HEK293 (cell line): ENCODE results near the gene CNIH1.

Experiments
- CTCF ChIP-seq: fragments of 450-650 bp; formaldehyde crosslinking; IDR thresholded peaks from 2 replicates; pipeline ENCODE4 v1.5.1; 2016; ENCODE audit warnings: missing biosample characterization, missing genetic modification characterization
- ZNF146 ChIP-seq: fragments of 450-650 bp; formaldehyde crosslinking; IDR thresholded peaks from 2 replicates; pipeline ENCODE4 v1.5.1; 2016; ENCODE audit warnings: missing biosample characterization, missing genetic modification characterization
- ZNF18 ChIP-seq: fragments of 450-650 bp; formaldehyde crosslinking; IDR thresholded peaks from 2 replicates; pipeline ENCODE4 v1.5.1; 2016; ENCODE audit warnings: missing biosample characterization, missing genetic modification characterization
- ZNF302 ChIP-seq: fragments of 450-650 bp; formaldehyde crosslinking; IDR thresholded peaks from 2 replicates; pipeline ENCODE4 v1.5.1; 2016; ENCODE audit warnings: missing biosample characterization, missing genetic modification characterization, low read depth
- ZNF324 ChIP-seq: fragments of 450-650 bp; formaldehyde crosslinking; IDR thresholded peaks from 2 replicates; pipeline ENCODE4 v1.5.1; 2016; ENCODE audit warnings: missing biosample characterization, missing genetic modification characterization
- ZNF404 ChIP-seq: fragments of 450-650 bp; formaldehyde crosslinking; IDR thresholded peaks from 2 replicates; pipeline ENCODE4 v1.5.1; 2017; ENCODE audit warnings: missing biosample characterization, missing genetic modification characterization
- ZNF670 ChIP-seq: fragments of 450-650 bp; formaldehyde crosslinking; IDR thresholded peaks from 2 replicates; pipeline ENCODE4 v1.5.1; 2016; ENCODE audit warnings: missing biosample characterization, missing genetic modification characterization, low read depth
- ZNF792 ChIP-seq: fragments of 450-650 bp; formaldehyde crosslinking; IDR thresholded peaks from 2 replicates; pipeline ENCODE4 v1.5.1; 2016; ENCODE audit warnings: missing biosample characterization, missing genetic modification characterization

DNA sequence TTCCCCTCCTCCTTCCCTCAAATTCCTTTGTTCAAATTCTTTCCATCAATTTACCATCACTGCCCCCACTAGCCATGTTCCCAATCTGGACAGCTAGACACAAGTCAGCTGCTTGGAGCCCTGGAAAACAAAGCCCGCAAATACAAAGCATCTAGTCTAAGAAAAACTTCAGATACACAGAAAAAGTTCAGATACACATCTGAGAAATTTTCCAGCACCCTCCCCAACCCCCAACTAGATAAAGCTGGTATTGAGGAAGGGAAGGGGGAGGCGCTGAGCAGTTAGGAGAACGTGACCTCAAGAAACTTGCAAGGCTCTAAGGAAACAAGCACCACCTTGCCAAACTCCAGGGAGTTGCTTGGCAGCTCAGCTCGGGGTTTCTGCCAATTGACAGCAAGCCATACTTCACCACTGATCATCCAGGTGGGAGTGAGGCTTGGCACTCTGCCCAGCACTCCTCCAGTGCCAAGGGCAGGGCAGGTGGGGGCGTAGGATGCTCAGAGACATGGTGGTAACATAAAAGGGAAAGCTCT, 5.1 kb upstream of the CNIH1 start:
- TF ChIP-seq CTCF (no peak), ZNF302 (no peak), ZNF324 (tag by site-specific recombination) (no peak), ZNF146 (tag by site-specific recombination) (no peak), ZNF18 (tag by site-specific recombination) (no peak), ZNF670 (tag by site-specific recombination) (no peak), ZNF404 (tag by site-specific recombination) (no peak), ZNF792 (tag by site-specific recombination) (no peak)
